22Rv1 (cell line): ENCODE results near the gene FAM20A.
"Not testable (repeated sequence)": the region's sequence is repeated elsewhere in the genome, so short reads cannot be mapped to it uniquely, and the experiment has no call there.

Experiments used
- H3K27ac ChIP-seq: fragments of 450-650 bp; 2 replicates; pipeline ENCODE4 v1.5.1; 2017
- ZFX ChIP-seq: fragments of 450-650 bp; IDR thresholded peaks from 2 replicates; pipeline ENCODE4 v1.6.1; 2017; ENCODE audit warnings: antibody characterized with exemption, borderline replicate concordance
- TF ChIP-seq, protein P1 (sequence below): fragments of 450-650 bp; IDR thresholded peaks from 2 replicates; pipeline ENCODE4 v1.5.1; 2017; ENCODE audit warnings: mild to moderate bottlenecking

Gene FAM20A

DNA sequence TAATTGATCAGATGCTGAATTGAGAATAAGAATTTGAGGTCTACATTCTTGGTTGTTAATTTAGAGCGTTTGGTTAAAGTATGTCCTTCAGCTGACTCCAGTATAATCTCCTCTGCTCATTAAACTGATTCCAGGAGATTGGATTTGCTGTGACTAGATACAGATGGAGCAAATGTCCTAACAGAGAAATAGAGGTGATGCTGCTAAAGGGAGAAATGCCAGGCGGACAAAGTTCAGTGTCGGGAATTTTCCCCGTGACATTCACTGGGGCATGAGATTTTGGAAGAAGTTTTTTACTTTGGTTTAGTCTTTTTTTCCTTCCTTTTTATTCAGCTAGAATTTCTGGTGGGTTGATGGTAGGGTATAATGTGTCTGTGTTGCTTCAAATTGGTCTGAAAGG is 69.9 kb downstream of the FAM20A start:
- H3K27ac ChIP-seq = no peak overlapping the region
- no peak for TF ChIP-seq ZFX
- TF ChIP-seq, protein P1, sequence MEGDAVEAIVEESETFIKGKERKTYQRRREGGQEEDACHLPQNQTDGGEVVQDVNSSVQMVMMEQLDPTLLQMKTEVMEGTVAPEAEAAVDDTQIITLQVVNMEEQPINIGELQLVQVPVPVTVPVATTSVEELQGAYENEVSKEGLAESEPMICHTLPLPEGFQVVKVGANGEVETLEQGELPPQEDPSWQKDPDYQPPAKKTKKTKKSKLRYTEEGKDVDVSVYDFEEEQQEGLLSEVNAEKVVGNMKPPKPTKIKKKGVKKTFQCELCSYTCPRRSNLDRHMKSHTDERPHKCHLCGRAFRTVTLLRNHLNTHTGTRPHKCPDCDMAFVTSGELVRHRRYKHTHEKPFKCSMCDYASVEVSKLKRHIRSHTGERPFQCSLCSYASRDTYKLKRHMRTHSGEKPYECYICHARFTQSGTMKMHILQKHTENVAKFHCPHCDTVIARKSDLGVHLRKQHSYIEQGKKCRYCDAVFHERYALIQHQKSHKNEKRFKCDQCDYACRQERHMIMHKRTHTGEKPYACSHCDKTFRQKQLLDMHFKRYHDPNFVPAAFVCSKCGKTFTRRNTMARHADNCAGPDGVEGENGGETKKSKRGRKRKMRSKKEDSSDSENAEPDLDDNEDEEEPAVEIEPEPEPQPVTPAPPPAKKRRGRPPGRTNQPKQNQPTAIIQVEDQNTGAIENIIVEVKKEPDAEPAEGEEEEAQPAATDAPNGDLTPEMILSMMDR = no peak

DNA sequence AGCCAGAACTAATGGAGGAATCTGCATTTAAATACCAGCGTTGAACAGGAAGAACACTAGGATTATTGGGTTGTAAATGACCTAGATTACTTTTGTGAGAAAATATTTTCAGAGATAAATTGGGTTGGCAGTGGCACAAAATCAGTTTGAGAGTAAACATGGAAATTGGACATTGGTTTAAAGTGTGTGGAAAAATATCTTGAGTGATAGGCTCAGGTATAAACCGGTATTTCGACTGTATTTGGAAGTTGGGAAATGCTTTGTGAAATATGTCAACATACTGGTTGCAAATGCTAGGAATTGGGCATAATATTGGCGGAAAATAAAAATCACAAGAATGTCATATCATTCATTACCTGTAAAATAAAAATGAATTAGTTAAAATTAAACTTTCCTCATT is 73.9 kb downstream of the FAM20A start:
- TF ChIP-seq ZFX = no peak
- TF ChIP-seq, protein P1 = no peak
- no peak overlapping the region for H3K27ac ChIP-seq

DNA sequence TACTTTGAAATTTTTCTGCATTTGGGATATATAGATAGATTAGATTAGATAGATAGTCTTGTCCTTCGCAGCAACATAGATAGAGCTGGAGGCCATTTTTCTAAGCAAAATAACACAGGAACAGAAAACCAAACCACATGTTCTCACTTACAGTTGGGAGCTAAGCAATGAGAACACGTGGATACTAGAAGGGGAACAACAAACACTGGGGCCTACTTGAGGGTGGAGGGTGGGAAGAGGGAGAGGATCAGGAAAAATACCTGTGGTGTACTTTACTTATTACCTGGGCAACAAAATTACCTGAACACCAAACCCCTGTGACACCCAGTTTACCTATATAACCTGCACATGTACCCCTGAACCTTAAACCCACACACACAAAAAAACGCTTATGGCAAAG is 74.6 kb downstream of the FAM20A start:
- TF ChIP-seq, protein P1 = no peak
- TF ChIP-seq ZFX = no peak
- no peak overlapping the region for H3K27ac ChIP-seq

DNA sequence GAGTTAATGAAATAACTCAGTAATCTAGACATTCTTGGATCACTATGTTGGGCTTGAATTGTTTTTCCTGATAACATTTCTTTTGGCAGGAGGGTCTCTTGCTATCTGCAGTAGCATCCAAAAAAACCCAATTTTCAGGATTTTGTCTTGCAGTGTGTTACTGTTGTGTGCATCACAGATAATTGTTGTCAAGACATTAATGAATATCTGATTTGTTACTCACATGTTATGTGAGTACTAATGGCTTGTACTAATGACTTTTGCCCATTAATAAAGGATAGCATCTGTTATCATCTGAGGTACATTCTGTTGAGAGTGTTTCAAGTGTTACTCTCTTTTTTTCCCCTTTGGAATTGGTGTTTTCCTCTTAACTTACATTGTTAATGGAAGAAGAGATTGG is 78.9 kb downstream of the FAM20A start:
- TF ChIP-seq, protein P1 = no peak
- no peak for TF ChIP-seq ZFX
- no peak overlapping the region for H3K27ac ChIP-seq

GRCh38 chr17:68519911-68520310 is 81.3 kb downstream of the FAM20A start:
- TF ChIP-seq, protein P1 = no peak
- TF ChIP-seq ZFX = no peak

GRCh38 chr17:68519051-68519450 is 82.1 kb downstream of the FAM20A start:
- not testable (repeated sequence) for H3K27ac ChIP-seq

More at GRCh38 chr17:68519911-68520310, 81.3 kb downstream of the FAM20A start:
- no peak overlapping the region for H3K27ac ChIP-seq

DNA sequence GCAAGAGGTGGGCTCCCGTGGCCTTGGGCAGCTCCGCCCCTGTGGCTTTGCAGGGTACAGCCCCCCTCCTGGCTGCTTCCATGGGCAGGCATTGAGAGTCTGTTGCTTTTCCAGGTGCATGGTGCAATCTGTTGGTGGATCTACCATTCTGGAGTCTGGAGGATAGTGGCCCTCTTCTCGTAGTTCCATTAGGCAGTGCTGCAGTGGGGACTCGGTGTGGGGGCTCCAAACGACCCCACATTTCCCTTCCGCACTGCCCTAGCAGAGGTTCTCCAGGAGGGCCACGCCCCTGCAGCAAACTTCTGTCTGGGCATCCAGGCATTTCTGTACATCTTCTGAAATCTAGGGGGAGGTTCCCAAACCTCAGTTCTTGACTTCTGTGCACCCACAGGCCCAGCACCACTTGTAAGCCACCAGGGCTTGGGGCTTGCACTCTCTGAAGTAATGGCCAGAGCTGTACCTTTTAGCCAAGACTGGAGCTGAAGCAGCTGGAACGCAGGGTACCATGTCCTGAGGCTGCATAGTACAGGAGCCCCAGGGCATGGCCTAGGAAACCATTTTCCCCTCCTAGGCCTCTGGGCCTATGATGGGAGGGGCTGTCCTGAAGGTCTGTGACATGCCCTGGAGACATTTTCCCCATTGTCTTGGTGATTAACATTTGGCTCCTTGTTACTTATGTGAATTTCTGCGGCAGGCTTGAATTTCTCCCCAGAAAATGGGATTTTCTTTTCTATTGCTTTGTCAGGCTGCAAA is 82.9 kb downstream of the FAM20A start:
- H3K27ac ChIP-seq = no peak overlapping the region
- no peak for TF ChIP-seq ZFX
- TF ChIP-seq, protein P1 = no peak

- not testable (repeated sequence) for H3K27ac ChIP-seq
Observed at GRCh38 chr17:68517605-68518004, 83.6 kb downstream of the FAM20A start.
